Uterus (tissue), 4 donors: Measurements from ENCODE around the gene GPR156. TPM values are rescaled to one million over a fixed set of nuclear protein-coding genes. Genes with fewer than 3 reads are reported as not detected.

Experiments
- DNase-seq, 2 donors: peaks; one replicate each; pipeline ENCODE4 v3.0.0-alpha.2; 2019 to 2020
- H3K27ac ChIP-seq, 2 donors: fragments of 200-600 bp; sonication (generic); 1 replicate in 1 of 2; 2 replicates in 1 of 2; pipeline ENCODE4 v1.5.1; 2016 to 2018
- H3K27me3 ChIP-seq, 2 donors: fragments of 200-600 bp; sonication (generic); one replicate each; pipeline ENCODE4 v1.5.1; 2018 to 2019; ENCODE audit warnings: control low read depth in 1 of 2
- H3K36me3 ChIP-seq, 2 donors: fragments of 200-600 bp; sonication (generic); one replicate each; pipeline ENCODE4 v1.5.1; 2019; ENCODE audit warnings: control low read depth in 1 of 2
- H3K4me1 ChIP-seq, 2 donors: fragments of 200-600 bp; sonication (generic); one replicate each; pipeline ENCODE4 v1.5.1; 2018 to 2019; ENCODE audit warnings: control low read depth in 1 of 2
- H3K4me3 ChIP-seq, 2 donors: fragments of 200-600 bp; sonication (generic); 1 replicate in 1 of 2; 2 replicates in 1 of 2; pipeline ENCODE4 v1.5.1; 2018 to 2019; ENCODE audit warnings: mild to moderate bottlenecking in 1 of 2
- H3K9me3 ChIP-seq, 2 donors: fragments of 200-600 bp; sonication (generic); one replicate each; pipeline ENCODE4 v1.5.1; 2019; ENCODE audit warnings: control low read depth in 1 of 2
- CTCF ChIP-seq, 4 experiments: fragments of 200-600 bp in 2 of 4; fragments of 450-650 bp in 2 of 4; sonication (generic) in 2 of 4; IDR thresholded peaks; one replicate each; pipeline ENCODE4 v1.5.1; 2016 to 2019; ENCODE audit warnings: antibody characterized with exemption in 4 of 4, mild to moderate bottlenecking in 2 of 4, moderate library complexity in 1 of 4
- POLR2A ChIP-seq, 2 donors: fragments of 450-650 bp; IDR thresholded peaks; one replicate each; pipeline ENCODE4 v1.6.1; 2016; ENCODE audit warnings: antibody characterized with exemption in 2 of 2, mild to moderate bottlenecking in 1 of 2, moderate library complexity in 1 of 2
- intact Hi-C: fragments of 100-400 bp; cut with DNase I; formaldehyde crosslinking; loops from one replicate; pipeline ENCODE4 v1.15.1; 2023; ENCODE audit warnings: low total_unique reads
- total RNA-seq, 4 donors: library from RNA; depleted of rRNA in 3 of 4; stranded (reverse); fragments of >200 nt in 3 of 4; gene quantifications; one replicate each; pipeline versions ENCODE4 v1.1.0 to v1.2.4, GENCODE V29; 2014 to 2023
- donor health status: DM: yes; HTN: yes; CAD: no.

The GPR156 gene
- total RNA-seq, 4 donors from 2014 or later: 0.59 to 5.3 (median 1.9) TPM; not detected in 1

- peaks cover 0 to 5% of the 10 kb centered on the region in 2 donors for H3K4me1 ChIP-seq
- no peaks in the 10 kb centered on the region for H3K27me3 ChIP-seq
- intact Hi-C loops: no loop called here
- H3K4me3 ChIP-seq: no peak overlapping the region
- TF ChIP-seq POLR2A (IDR thresholded peaks at IDR 0.05) (no peak), CTCF (IDR thresholded peaks at IDR 0.05) (no peak)
- no peak for DNase-seq
- H3K36me3 ChIP-seq: no peaks in the 10 kb centered on the region
- no peak overlapping the region for H3K27ac ChIP-seq
- H3K9me3 ChIP-seq: no peaks in the 10 kb centered on the region
Measured at GRCh38 chr3:120202363-120202762, 82.7 kb downstream of the GPR156 start.

- H3K9me3 ChIP-seq: no peaks in the 10 kb centered on the region
- intact Hi-C loops: no loop called here
- H3K4me1 ChIP-seq: peaks cover 0 to 5% of the 10 kb centered on the region in 2 donors
- no peaks in the 10 kb centered on the region for H3K36me3 ChIP-seq
- H3K27me3 ChIP-seq: no peaks in the 10 kb centered on the region
- H3K4me3 ChIP-seq: no peak overlapping the region
- no peak overlapping the region for H3K27ac ChIP-seq
- DNase-seq: no peak
- TF ChIP-seq CTCF (IDR thresholded peaks at IDR 0.05): no peak
- no peak for TF ChIP-seq POLR2A (IDR thresholded peaks at IDR 0.05)
Measured at GRCh38 chr3:120200493-120201235, 84.4 kb downstream of the GPR156 start.

- TF ChIP-seq CTCF (IDR thresholded peaks at IDR 0.05) (peak in 1 of 4 experiments; percentile 10), POLR2A (IDR thresholded peaks at IDR 0.05) (no peak)
- no peak for DNase-seq
- Histone ChIP-seq H3K4me3 (no peak overlapping the region), H3K4me1 (peaks cover 0 to 5% of the 10 kb centered on the region in 2 donors), H3K9me3 (no peaks in the 10 kb centered on the region), H3K27ac (no peak overlapping the region), H3K36me3 (no peaks in the 10 kb centered on the region), H3K27me3 (no peaks in the 10 kb centered on the region)
- intact Hi-C loops: no loop called here
Measured at GRCh38 chr3:120198305-120198878, 86.6 kb downstream of the GPR156 start.

GRCh38 chr3:120196812-120197211, 88.2 kb downstream of the GPR156 start:
- DNase-seq: no peak

More at GRCh38 chr3:120196812-120197211, 88.2 kb downstream of the GPR156 start:
- TF ChIP-seq POLR2A (IDR thresholded peaks at IDR 0.05) (no peak), CTCF (IDR thresholded peaks at IDR 0.05) (no peak)
- no peaks in the 10 kb centered on the region for H3K9me3 ChIP-seq
- no peak overlapping the region for H3K4me3 ChIP-seq
- intact Hi-C loops: no loop called here
- H3K4me1 ChIP-seq: no peaks in the 10 kb centered on the region
- no peaks in the 10 kb centered on the region for H3K36me3 ChIP-seq
- H3K27ac ChIP-seq: no peak overlapping the region
- H3K27me3 ChIP-seq: no peaks in the 10 kb centered on the region
